NCI-H2227 treated with DMSO at 0.1 percent for 48 hours (cell line): Measurements from ENCODE around the gene CUBN.

Experiments
- DNase-seq: peaks from one replicate; lab custom pipeline; 2025; lab: John Stamatoyannopoulos, UW

CUBN gene

GRCh38 chr10:17101910-17102266 lies 27.7 kb downstream of the CUBN start:
- DNase-seq, result no peak

DNA sequence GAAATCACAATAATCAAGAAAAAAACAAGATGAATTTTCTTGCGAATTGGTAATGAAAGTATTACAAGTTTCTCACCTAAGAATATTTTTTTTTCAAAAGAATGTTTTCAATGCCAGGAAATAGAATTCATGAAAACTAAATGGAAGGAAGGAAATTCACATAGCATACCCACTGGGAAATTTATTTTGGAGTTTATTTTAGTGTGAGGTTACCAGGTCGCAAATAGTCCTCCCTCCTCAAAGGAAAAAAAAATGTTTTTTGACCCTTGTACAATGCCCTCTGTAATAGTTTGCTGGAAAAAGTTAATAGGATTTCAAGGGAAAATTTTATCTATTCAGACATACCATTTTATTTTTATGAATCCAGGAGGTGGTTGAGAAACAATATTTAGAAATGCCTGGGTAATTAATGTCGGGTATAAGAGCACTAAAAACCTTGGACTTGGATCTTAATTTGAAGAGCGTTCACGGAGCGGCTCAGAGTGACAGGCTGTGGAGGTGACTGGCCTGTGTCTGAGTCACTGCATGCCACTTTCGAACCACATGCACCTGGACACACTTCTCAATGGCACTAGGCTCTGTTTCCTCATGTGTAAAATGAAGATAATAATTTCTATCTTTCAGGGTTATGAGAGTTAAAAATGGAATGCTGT lies 28.2 kb downstream of the CUBN start:
- no peak for DNase-seq

DNA sequence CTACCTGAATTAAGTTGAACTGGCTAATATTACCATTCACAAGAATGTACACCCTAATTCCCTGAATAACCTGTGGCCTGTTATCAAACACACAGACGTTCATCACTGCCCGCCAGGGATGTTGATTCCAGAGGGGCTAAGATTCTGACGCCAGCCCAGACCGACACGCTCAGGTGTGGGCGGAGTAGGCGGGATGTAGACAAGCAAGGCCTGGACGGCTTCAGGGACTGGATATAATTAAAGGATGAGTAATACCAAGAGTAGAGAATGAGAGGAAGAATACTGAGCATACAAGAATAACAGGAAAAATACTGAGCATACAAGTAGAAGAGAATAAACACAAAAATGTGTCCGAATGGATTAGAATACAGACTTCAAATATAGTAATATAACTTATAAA lies 29.0 kb downstream of the CUBN start:
- DNase-seq, result no peak

DNA sequence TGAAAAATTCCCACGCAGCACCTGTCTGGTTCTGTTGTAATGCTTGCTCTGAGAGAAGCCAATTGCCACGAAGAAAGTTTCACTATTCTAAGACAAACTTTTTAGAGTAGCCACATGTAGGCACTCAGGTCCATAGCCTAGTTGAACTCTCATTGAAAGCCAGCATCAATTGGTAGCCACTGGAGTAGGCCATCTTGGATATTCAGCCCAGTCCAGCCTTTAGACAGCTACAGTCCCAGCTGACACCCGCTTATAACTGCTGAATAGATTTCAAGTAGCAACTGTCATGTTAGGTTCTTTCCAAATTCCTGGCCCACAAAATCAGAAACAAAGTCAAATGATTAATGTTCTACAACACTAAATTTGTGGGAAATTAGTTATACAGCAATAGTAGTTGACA lies 31.6 kb downstream of the CUBN start:
- no peak for DNase-seq

DNA sequence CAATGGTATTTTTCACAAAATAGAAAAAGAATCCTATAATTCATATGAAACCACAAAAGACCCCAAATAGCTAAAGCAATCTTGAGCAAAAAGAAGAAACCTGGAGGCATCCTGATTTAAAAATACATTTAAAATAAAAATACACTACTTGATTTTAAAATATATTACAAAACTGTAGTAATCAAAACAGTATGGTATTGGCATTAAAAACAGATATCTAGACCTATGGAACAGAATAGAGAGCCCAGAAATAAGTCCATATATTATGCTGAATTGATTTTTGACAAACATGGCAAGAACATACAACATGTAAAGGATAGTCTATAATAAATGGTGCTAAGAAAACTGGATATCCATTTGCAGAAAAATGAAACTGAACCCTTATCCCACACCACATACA lies 34.8 kb downstream of the CUBN start:
- no peak for DNase-seq

DNA sequence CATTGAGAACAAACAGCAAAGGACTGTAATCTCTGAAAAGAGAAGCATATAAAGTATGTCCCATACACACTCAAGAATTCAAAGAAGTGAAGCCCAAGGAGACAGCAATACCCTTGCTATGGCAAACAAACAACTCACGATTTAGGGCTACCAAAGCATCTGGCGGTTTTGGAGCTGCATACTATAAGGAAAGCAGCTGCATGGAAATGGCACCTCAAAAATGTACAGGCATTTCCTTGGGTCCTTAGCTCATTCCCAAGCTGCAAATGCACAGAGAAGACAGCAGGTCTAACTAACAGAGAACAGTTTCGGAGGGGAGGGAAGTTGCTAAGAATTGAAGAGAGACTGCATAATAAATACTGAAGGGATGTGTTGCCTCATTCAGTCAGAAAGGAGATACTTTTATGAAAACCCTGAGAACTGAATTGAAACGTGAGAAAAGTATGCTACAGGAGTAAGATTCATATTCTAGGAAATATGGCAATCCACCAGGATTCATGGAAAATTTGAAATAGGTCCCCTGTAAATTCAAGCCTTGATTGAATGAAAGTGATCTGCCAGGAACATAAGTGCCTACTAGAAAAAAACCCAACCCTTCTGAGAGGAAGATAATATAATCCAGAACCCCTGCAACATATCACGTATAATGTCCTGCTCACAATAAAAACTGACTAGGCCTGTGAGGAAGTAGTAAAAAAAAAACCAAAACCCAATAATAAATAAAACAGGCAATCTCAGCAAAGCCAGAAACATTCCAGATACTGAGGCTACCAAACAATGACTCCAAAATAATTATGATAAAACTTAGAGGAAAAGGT lies 36.4 kb downstream of the CUBN start:
- DNase-seq, result no peak

DNA sequence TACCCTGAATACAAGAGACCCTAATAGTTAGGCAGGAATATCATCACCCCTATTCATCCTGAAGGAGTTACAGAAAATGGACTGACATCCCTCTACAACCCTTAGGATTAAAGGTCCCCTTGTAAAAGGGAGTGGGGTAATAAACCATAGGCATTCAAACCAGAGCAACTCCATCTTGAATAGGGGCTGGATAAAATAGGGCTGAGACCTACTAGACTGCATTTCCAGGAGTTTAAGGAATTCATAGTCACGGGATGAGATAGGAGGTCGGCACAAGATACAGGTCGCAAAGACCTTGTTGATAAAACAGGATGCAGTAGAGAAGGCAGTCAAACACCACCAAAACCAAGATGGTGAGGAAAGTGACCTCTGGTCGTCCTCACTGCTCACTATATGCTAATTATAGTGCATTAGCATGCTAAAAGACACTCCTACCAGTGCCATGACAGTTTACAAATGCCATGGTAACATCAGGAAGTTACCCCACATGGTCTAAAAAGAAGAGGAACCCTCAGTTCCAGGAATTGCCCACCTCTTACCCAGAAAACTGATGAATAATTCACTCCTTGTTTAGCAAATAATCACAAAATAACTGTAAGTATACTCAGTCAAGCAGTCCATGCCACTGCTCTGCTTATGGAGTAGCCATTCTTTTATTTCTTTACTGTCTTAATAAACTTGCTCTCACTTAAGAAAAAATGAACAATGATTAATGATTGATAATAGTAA lies 37.2 kb downstream of the CUBN start:
- no peak for DNase-seq

DNA sequence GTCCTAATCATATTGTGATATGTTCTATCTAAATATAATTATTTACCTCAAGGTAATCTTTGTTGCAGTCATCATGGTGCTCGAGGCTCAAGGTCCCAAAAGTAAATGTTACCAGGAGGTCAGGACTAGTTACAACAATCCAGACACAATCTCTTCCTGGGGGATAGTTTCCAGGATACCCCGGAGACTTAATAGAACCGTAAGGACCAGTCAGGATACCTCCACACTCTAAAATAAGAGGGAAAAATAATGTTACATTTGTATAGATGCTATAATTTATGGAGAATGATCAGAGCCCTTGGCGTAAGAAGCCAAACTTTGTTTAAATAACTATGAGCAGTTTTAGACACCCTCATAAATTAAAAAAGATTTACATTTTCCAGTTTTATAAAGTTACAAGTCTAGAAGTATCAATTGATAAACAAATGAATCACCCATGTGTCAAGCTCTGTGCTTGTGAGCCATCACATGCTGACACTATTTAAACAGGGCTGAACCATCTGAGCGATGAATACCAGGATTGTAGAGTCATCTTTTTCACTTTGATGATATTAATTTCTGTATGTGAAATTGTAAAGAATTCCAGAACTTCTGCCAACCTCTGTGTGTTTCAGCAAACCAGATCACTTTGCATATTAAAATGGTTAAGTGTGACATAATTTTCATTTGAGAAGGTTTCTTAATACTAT lies 41.3 kb downstream of the CUBN start:
- no peak for DNase-seq

DNA sequence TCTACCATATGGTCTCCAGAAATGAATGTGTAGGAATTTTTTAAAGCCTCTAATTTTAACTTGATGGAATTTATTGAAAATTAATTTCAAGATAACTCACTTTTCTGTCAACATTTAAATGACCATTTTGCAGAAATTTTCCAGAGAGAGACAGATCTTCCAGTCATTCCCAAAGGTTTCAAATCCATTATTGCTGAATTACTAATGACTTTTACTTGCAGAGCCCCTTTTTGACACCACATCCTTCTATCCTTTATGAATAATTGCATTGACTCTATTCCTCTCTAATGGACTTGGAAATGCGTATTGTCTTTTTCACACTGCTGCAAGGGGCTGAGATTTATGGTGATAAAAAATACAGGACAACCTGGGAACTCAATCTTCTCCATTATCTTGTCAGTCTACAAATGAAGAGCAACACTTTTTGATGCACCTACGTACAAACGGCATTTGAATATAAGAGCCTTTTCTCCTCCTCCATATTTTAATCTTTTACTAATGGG lies 42.7 kb downstream of the CUBN start:
- DNase-seq, result no peak

GRCh38 chr10:17085011-17085725 lies 44.4 kb downstream of the CUBN start:
- DNase-seq, result no peak

DNA sequence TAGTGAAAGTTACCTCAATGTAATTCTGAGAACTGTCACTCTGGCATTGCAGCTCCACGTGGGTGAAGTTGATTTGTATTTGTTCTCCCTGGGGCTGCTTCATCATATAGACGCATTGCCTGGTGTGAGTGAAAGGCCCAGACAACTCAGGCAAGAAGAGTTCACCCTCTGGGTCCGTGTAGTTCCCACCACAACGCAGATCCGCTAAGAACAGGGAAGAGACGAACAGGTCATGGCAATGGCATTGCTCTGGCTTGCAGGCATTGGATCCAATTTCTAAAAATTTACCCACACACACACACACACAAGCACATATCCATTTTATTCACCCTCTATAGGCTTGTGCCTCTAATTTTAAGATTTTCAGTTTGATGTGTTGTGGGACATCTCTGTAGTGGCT lies 45.4 kb downstream of the CUBN start:
- DNase-seq, result no peak

- DNase-seq, result no peak
Observed at GRCh38 chr10:17081431-17081830, 48.2 kb downstream of the CUBN start.

GRCh38 chr10:17077890-17078289 lies 51.7 kb downstream of the CUBN start:
- DNase-seq, result no peak

DNA sequence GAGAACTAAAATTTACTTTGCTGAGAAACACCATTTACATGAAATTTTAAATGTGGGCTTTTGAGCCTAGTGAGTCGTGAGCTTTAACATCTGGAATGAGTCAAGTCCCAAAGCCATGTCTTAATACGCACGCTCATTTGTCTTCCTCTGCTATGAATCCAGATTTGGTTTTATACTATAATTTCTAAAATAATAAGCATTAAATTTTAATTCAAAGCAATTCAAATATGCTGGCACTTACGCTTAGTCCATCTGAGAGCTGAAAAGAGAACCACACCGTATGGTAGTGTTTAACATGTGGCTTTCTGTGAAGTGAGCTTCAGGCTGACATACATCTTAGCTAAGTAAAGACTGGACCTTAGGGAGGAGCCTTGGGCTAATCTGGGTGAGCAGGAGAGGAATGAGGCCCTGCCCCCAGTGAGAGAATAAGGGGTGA lies 52.2 kb downstream of the CUBN start:
- no peak for DNase-seq

DNA sequence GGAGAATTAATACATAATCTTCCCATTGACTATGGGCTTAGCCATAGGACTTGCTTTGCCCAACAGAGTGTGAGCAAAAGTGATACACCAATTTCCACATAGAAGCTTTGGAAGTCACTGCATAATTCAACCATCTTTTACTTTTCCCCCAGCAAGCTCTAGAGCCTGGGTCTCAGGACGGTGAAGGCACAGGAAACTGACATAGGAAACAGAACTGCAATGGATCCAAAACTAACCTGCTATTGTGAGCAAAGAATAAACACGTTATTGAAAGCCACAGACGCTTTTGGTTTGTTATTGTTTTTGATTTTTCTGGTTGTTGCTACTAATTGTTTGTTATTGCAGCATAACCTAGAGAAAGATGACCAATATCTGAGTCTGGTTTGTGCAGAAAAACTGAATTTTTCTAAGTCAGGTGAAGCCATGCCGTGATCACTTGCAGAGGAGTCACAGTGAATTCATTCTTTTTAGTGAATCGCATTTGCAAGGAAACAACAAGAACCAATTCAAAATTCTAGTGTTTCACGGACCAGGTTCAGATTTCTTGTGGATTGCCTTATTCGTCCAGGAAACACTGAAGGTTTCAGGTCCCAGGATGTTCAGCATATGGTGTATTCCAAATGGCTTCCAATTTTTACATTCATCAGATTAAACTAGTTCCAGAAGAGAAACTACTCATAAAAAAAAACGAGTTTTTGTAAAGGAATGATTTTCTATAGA lies 52.8 kb downstream of the CUBN start:
- DNase-seq, result no peak

GRCh38 chr10:17075533-17076359 lies 53.9 kb downstream of the CUBN start:
- no peak for DNase-seq

DNA sequence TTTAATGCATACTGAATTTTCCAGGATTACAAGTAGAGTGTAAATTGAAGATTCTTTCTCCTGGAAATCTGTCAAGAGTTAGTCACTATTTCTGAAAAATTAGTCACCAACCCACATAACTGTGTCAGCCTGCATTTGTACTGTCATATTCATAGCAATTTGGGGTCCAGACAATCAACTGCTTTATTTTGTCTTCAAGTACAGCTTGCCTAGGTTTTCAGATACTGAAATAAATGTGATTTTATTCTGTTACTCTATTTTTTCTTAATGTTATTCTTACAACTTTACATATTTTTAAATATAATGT lies 55.1 kb downstream of the CUBN start:
- DNase-seq, result no peak

DNA sequence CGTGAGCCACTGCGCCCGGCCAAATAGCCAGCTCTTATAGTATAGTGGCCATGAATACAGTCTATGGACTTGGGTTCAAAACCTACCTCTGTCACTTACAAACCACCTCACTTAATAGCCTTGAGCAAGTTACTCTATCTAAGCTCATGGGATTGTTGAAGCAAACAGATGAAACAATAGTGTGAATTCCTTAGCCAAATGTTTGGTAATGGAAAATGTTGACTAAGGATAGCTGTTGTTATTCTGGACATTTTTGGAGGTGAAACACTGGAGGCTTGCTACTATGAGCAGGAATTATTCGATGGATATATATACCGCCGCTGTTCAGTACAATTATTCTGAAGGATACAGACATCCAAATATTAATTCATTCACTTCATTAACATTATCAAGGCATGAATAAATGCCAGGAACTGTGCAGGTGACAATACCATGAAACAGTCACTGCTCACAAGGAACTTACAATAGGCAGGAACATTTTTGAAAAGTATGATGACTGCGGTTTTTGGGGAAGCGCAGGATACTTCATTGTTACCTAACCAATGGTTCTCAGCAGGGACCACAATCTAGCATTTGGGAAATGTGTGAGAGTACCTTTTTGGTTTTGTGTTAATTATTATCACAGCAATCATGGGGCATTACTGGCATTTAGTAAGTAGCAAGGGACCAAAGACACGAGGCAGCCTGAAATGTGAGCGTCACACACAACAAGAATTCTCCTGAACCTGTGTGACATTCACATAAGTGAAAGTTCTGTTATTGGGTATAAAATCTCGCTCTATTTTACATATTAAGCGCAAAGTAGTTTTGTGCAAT lies 55.7 kb downstream of the CUBN start:
- no peak for DNase-seq

DNA sequence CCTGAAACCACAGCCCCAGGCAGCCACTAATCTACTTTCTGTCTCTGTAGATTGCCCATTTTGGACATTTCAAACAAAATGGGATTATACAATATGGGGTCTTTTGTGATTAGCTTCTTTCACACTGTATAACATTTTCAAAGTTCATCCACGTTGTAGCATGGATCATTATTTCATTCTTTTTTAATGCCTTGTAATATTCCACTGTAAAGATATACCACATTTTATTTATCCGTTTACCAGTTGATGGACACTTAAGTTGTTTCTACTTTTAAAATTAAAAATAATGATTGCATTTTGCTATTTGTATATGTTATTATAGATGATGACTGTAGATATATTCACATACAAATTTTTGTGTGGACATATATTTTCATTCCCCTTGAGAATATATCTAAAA lies 60.7 kb downstream of the CUBN start:
- no peak for DNase-seq
